NT2/D1 (cell line): Measurements from ENCODE around the gene RAB40A.

Experiments used
- YY1 ChIP-seq: IDR thresholded peaks from 2 replicates; pipeline ENCODE4 v1.6.1; 2011; ENCODE audit not compliant: insufficient read length, insufficient read depth
- ZNF274 ChIP-seq: IDR thresholded peaks from 2 replicates; pipeline ENCODE4 v1.6.1; 2011; ENCODE audit warnings: mild to moderate bottlenecking, low read depth, low read length

- TF ChIP-seq YY1, result no peak
- no peak for TF ChIP-seq ZNF274
Measured at GRCh38 chrX:103464774-103465117, 54.5 kb downstream of the RAB40A start.
